Caco-2 (cell line): Measurements from ENCODE around the gene MYADML2. TPM values are rescaled to one million over a fixed set of nuclear protein-coding genes. Genes with fewer than 3 reads are reported as not detected.

Source experiments
- BruUV-seq: library from RNA; stranded (reverse); fragments of 400-500 nt; replicated peaks from 2 replicates; lab custom pipeline; 2021; lab: Mats Ljungman, UMichigan
- CTCF ChIA-PET: fragments of 300-600 bp; sonication (Branson Sonifier 250); formaldehyde crosslinking; loops from one replicate; lab custom pipeline; 2022; ENCODE audit warnings: antibody characterized with exemption; lab: Charles Lee
- POLR2A ChIA-PET: fragments of 300-600 bp; sonication (Branson Sonifier 250); formaldehyde crosslinking; loops from one replicate; lab custom pipeline; 2022; ENCODE audit warnings: antibody characterized with exemption; lab: Charles Lee
- DNase-seq, 2 experiments: peaks; one replicate each; pipeline versions ENCODE4 v3.0.0 to v3.0.0-alpha.2; 2020 to 2022
- H3K27me3 ChIP-seq: replicated peaks from 2 replicates; pipeline ENCODE4 v1.6.0; 2011; ENCODE audit warnings: low read length; ENCODE audit not compliant: control insufficient read depth, insufficient read depth
- H3K36me3 ChIP-seq: 2 replicates; pipeline ENCODE4 v1.5.1; 2011; ENCODE audit warnings: low read length; ENCODE audit not compliant: control insufficient read depth, insufficient read depth
- H3K4me1 ChIP-seq: fragments of 250-450 bp; sonication (Bioruptor Pico); 2 replicates; pipeline ENCODE4 v1.5.1; 2020; ENCODE audit warnings: mild to moderate bottlenecking
- H3K4me3 ChIP-seq: 2 replicates; pipeline ENCODE4 v1.5.1; 2011; ENCODE audit warnings: low read depth, mild to moderate bottlenecking, control low read depth, low read length
- H3K9me3 ChIP-seq: fragments of 250-450 bp; sonication (Bioruptor Pico); 2 replicates; pipeline ENCODE4 v1.5.1; 2020; ENCODE audit warnings: mild to moderate bottlenecking, moderate library complexity
- H3K27ac Mint-ChIP-seq: one replicate; pipeline ENCODE4 v1.8.0; 2022; ENCODE audit warnings: mixed read lengths; ENCODE audit not compliant: unreplicated experiment
- H3K27me3 Mint-ChIP-seq: one replicate; pipeline ENCODE4 v1.8.0; 2022; ENCODE audit warnings: mixed read lengths; ENCODE audit not compliant: insufficient read depth, unreplicated experiment
- H3K36me3 Mint-ChIP-seq: one replicate; pipeline ENCODE4 v1.8.0; 2022; ENCODE audit warnings: mild to moderate bottlenecking, mixed read lengths; ENCODE audit not compliant: insufficient read depth, unreplicated experiment
- H3K4me1 Mint-ChIP-seq: one replicate; pipeline ENCODE4 v1.8.0; 2022; ENCODE audit warnings: low read depth, mixed read lengths; ENCODE audit not compliant: unreplicated experiment
- H3K4me3 Mint-ChIP-seq: one replicate; pipeline ENCODE4 v1.8.0; 2022; ENCODE audit warnings: mild to moderate bottlenecking, moderate library complexity, mixed read lengths; ENCODE audit not compliant: unreplicated experiment
- H3K9me3 Mint-ChIP-seq: one replicate; pipeline ENCODE4 v1.8.0; 2022; ENCODE audit warnings: mixed read lengths; ENCODE audit not compliant: unreplicated experiment
- CTCF ChIP-seq, 2 experiments: fragments of 200-600 bp in 1 of 2; IDR thresholded peaks; 1 replicate in 1 of 2; 2 replicates in 1 of 2; pipeline versions ENCODE4 v1.5.1 to v1.8.0; 2011 to 2022; ENCODE audit warnings: antibody characterized with exemption in 1 of 2, control low read depth in 1 of 2, inconsistent platforms in 1 of 2, low read depth in 1 of 2, low read length in 1 of 2, mild to moderate bottlenecking in 1 of 2, moderate library complexity in 1 of 2; ENCODE audit not compliant: insufficient read depth in 1 of 2, severe bottlenecking in 1 of 2, unreplicated experiment in 1 of 2
- intact Hi-C: fragments of 100-400 bp; cut with micrococcal nuclease; formaldehyde crosslinking; loops from one replicate; pipeline ENCODE4 v1.10.0; 2022; ENCODE audit not compliant: unreplicated experiment
- total RNA-seq: library from RNA; stranded (reverse); gene quantifications from 2 replicates; pipeline ENCODE4 v1.2.3, GENCODE V29; 2022

The MYADML2 gene
- total RNA-seq, 1 experiment from 2014 or later = not detected

DNA sequence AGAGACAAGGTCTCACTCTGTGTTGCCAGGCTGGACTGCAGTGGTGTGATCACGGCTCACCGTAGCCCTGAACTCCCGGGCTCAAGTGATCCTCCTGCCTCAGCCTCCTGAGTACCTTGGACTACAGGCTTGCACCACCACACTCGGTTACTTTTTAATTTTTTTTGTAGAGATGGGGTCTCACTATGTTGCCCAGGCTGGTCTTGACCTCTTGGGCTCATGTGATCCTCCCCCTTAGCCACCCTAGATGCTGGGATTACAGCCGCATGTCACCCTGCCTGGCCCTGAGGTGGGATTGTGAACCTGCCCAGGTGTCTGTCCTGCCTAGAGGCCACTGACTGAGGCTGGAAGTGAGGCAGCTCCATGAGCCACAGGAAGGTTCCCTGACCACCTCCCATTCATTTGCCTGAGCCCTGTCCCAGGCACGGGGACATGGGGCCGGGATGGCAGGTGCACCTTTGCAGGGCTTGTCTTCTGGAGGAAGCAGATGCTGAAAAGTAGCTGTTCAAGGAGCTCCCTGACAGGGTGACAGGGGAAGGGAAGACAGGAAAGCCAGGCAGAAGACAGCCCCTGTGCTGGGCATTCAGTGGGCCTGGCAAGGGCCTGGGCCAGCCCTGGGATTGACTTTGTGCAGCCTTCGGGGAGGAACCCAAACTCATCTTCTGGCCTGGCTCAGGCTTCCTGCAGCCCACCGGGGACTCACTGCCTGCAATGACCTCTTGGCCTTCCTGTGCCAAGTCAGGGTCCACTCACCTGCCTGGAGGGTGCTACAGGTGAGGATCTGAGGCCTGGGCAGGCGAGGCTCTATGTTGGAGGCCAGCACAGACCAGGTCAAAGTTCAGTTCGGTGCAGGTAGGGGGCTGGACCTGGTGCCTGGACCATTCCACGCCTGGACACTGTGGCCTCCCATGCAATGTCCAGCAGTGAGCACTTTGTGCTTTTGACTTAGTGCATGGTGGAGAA, 22.1 kb upstream of the MYADML2 start:
- CTCF ChIA-PET = no interaction called here
- Histone ChIP-seq H3K9me3 (peaks cover 12% of the 10 kb centered on the region), H3K36me3 (no peaks in the 10 kb centered on the region), H3K4me1 (peaks cover 28% of the 10 kb centered on the region), H3K27me3 (no peaks in the 10 kb centered on the region), H3K4me3 (no peak overlapping the region)
- Mint-ChIP-seq H3K9me3 (no peaks in the 10 kb centered on the region), H3K4me3 (no peak overlapping the region), H3K4me1 (peaks cover 6% of the 10 kb centered on the region), H3K36me3 (peaks cover 7% of the 10 kb centered on the region), H3K27ac (no peak overlapping the region), H3K27me3 (no peaks in the 10 kb centered on the region)
- POLR2A ChIA-PET = no interaction called here
- TF ChIP-seq CTCF (IDR thresholded peaks at IDR 0.05; ENCODE audit: insufficient read depth in 1 of 2, low read depth in 1 of 2, low read length in 1 of 2, severe bottlenecking in 1 of 2, unreplicated experiment in 1 of 2) = no peak
- no peak for DNase-seq
- BruUV-seq = no TSS peak
- intact Hi-C loops = loop anchor here (1.0 kb wide), 1 partner anchor 7 kb away; no protein-coding TSS in a partner anchor

DNA sequence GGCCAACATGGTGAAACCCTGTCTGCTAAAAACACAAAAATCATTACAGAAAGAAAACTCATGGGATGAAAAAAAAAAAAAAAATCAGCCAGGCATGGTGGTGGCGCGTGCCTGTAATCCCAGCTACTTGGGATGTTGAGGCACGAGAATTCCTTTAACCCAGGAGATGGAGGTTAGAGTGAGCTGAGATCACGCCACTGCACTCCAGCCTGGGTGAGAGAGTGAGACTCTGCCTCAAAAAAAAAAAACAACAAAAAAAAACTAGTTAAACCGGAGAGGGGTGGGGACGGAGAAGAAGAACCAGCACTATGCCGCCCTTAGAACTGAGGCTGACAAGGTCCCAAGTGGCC, 21.3 kb upstream of the MYADML2 start:
- Mint-ChIP-seq H3K4me1 (peaks cover 6% of the 10 kb centered on the region), H3K27me3 (no peaks in the 10 kb centered on the region), H3K9me3 (no peaks in the 10 kb centered on the region), H3K36me3 (peaks cover 7% of the 10 kb centered on the region), H3K4me3 (peak overlapping the region; percentile 57), H3K27ac (peak overlapping the region; percentile 87)
- no TSS peak for BruUV-seq
- TF ChIP-seq CTCF (IDR thresholded peaks at IDR 0.05; ENCODE audit: insufficient read depth in 1 of 2, low read depth in 1 of 2, low read length in 1 of 2, severe bottlenecking in 1 of 2, unreplicated experiment in 1 of 2) = no peak
- CTCF ChIA-PET = interaction anchor here (0.7 to 1.5 kb wide), 3 partner anchors 8 to 205 kb away, joined by 3 to 4 read pairs (median 3); partner anchors contain the start of gene DCXR
- H3K9me3 ChIP-seq = peaks cover 7% of the 10 kb centered on the region
- no peak for DNase-seq
- intact Hi-C loops = loop anchor here (1.0 kb wide), 1 partner anchor 8 kb away; no protein-coding TSS in a partner anchor
- H3K27me3 ChIP-seq = no peaks in the 10 kb centered on the region
- POLR2A ChIA-PET = interaction anchor here (0.6 to 1.0 kb wide), 3 partner anchors 8 to 38 kb away, joined by 4 to 7 read pairs (median 4); partner anchors contain the start of gene PYCR1
- H3K4me1 ChIP-seq = peaks cover 28% of the 10 kb centered on the region
- no peaks in the 10 kb centered on the region for H3K36me3 ChIP-seq
- no peak overlapping the region for H3K4me3 ChIP-seq
